Epidermal melanocyte (primary cell): Measurements from ENCODE around the gene PARK7.

Experiments used
- DNase-seq: peaks from one replicate; pipeline ENCODE4 v3.0.0; 2011; ENCODE audit warnings: low spot score; ENCODE audit not compliant: insufficient read length

PARK7 gene

DNA sequence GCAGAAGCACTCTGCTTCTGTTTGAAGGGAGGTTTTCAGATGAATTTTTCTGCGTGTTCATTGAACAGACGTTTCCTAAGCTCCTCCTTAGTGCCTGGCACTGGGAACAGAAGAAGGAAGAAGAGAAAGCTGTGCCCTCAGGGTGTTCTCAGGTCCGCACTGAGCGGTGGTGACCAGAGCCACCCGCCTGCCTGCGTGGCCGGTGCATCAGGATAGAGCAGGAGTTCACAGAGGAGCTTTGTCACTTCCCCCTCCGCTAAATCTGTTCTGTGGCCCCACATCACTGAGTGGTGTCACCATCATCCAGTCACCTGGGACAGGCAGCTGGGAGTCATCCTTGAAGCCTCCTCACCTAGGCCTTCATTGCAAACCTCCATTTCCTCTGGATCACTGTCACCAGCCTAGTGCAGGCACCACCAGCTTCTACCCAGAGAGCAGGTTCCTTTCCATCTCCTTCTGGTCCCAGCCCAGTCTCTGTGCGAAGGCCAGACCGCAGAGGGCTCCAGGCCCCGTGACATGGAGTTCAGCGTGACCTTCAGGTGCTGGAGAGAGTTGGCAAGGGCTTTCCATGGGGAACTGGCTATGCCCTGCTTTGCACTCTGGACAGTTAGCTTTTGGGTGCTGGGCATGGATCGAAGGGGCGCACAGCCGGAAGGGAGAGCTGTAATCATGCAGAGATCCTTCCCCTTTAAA, 21.7 kb downstream of the PARK7 start:
- DNase-seq, result no peak

- DNase-seq, result no peak
These were observed 23.3 kb downstream of the PARK7 start for GRCh38 chr1:7984811-7985210.

DNA sequence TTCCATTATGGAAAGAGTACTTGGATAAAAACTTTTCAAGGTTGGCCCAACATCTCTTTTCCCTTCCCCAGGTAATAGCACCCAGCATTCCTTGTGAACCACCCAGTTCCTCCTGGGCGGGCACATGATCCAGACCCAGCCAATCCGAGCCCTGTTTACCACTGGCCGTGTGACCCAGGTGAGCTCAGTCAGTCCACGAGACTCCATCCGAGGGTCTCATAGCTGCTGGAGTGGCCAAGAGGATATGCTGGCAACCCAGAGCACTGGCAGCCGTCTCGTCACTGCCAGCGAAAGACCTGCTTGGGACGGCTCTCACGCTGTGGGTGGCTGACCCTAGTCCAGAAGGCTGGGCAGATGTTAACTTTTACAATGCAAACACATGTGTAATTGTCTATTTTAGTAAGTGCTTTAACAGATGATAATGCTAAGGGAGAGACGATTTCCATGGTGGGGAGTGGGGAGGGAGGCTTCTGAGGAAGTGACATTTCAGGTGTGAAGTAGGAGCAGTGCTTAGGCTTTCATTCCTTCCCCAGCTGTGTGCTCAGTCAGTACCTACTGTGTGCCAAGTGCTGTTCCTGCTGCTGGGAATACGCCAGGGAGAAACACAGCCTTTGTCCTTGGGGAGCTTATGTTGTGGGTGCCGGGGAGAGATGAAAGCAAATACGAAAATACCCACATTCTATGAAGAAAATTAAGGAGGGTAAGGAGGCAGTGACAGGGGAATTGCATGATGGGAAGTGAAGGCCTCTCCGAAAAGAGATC, 24.5 kb downstream of the PARK7 start:
- DNase-seq, result no peak

DNA sequence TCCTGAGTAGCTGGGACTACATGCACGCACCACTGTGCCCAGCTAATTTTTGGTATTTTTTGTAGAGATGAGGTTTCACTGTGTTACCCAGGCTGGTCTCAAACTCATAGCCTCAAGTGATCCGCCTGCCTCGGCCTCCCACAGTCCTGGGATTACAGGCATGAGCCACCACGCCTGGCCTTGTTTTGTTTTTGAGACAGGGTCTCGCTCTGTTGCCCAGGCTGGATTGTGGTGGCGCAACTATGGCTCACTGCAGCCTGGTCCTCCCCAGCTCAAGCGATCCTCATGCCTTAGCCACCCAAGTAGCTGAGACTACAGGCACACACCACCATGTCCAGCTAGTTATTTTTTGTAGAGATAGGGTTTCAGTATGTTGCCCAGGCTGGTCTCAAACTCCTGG, 26.0 kb downstream of the PARK7 start:
- DNase-seq, result no peak

DNA sequence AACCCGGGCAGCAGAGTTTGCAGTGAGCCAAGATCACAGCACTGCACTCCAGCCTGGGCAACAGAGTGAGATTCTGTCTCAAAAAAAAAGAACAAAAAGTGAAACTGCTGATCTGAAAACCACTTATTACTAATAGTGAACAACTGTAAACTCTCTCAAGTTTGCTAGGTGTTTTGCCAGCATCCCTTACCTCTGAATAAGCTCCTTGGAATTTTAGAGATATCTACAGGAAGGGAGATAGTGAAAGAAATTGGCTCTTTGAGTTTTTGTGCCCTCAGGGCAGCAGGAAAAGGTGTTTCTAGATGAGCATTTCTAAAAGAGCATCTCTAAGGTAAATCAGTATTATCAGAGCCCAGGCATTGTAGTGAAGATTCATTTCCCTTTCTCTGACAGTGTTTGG, 27.1 kb downstream of the PARK7 start:
- DNase-seq, result no peak

DNA sequence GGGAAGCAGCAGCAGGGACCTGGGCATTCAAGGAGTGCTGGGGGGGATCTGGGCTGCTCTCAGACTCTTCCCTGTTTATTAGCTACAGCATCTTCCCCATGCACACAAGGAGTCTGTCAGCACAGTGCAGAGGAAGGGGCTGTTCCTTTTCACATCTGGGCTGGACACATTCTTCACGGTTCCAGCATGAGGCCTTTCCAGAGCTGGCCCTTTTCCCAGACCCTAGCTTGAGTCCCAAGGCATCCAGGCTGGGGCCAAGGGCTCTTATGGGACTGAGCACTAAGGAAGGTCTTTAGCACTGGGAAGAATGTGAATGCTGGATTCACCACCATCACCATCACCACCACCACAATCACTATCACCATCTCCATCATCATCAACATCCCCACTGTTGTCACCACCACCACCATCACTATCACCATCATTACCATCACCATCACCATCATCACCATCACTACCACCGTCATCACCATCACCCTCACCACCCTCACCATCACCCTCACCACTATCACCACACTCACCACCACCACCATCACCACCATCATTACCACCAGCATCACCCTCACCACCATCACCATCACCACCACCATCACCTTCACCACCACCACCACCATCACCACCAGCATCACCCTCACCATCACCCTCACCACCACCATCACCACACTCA, 28.4 kb downstream of the PARK7 start:
- no peak for DNase-seq

GRCh38 chr1:7991504-7992440, 30.3 kb downstream of the PARK7 start:
- no peak for DNase-seq

DNA sequence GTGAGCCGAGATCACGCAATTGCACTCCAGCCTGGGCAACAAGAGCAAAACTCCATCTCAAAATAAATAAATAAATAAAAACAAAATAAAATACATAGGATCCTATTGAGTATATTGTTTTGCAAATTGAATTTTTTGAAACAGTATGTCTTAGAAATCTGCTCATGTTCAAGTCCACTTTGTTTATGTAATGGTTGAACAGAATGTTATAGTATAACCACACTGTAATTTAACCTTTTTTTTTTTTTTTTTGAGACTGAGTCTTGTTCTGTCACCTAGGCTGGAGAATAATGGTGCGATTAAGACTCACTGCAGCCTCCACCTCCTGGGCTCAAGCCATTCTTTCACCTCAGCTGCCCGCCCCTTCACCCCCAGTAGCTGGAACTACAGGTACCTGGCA, 31.4 kb downstream of the PARK7 start:
- no peak for DNase-seq

GRCh38 chr1:7993593-7994479, 32.3 kb downstream of the PARK7 start:
- DNase-seq, result no peak

DNA sequence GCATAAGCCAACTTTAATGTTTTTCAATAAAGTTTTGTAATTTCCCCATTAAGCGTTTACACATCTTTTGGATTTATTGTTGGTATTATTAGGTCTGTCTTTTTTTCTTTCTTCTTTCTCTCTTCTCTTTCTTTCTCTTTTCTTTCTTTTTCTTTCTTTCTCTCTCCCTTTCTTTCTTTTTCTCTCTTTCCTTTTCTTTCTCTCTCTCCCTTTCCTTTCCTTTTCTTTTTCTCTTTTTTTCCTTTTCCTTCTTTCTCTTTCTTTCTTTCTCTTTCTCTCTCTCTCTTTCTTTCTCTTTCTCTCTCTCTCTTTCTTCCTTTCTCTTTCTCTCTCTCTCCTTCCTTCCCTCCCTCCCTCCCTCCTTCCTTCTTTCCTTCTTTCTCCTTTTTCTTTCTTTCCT, 33.3 kb downstream of the PARK7 start:
- DNase-seq, result no peak

DNA sequence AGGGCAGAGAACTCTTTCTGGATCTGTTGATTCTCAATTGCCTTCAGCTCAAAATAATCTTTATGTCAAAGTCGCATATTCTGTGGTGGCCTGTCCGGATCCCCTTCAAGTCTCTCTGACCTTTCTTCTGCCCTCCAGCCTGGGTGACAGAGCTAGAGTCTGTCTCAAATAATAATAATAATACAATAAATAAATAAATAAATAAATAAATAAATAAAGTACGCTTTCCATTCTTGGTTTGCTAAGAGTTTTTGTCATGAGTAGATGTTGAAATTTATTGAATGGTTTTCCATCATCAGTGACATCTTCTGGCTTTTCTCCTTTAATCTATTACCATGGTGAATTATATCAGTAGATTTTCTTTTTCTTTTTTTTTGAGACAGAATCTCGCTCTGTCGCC, 33.9 kb downstream of the PARK7 start:
- no peak for DNase-seq

GRCh38 chr1:8002329-8002910, 40.9 kb downstream of the PARK7 start:
- no peak for DNase-seq

DNA sequence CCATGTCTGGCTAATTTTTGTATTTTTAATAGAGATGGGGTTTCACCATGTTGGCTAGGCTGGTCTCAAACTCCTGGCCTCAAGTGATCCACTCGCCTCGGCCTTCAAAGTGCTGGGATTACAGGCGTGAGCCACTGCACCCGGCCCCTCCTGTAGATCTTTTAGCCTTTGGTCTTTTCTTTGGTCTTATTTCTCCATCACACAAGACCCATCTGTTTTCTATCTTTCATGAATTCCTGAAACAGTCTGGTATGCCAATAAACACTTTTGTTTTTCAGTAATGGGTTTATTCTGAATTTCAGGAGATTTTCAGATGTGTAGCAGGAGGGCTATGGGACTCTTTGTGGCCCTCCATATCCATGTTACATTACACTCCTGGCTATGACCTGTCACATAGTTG, 41.4 kb downstream of the PARK7 start:
- DNase-seq, result no peak

- DNase-seq, result no peak
These were observed 42.1 kb downstream of the PARK7 start for GRCh38 chr1:8003438-8004112.

- DNase-seq, result no peak
These were observed 42.7 kb downstream of the PARK7 start for GRCh38 chr1:8004113-8004802.

- DNase-seq, result no peak
These were observed 43.5 kb downstream of the PARK7 start for GRCh38 chr1:8004803-8005573.

DNA sequence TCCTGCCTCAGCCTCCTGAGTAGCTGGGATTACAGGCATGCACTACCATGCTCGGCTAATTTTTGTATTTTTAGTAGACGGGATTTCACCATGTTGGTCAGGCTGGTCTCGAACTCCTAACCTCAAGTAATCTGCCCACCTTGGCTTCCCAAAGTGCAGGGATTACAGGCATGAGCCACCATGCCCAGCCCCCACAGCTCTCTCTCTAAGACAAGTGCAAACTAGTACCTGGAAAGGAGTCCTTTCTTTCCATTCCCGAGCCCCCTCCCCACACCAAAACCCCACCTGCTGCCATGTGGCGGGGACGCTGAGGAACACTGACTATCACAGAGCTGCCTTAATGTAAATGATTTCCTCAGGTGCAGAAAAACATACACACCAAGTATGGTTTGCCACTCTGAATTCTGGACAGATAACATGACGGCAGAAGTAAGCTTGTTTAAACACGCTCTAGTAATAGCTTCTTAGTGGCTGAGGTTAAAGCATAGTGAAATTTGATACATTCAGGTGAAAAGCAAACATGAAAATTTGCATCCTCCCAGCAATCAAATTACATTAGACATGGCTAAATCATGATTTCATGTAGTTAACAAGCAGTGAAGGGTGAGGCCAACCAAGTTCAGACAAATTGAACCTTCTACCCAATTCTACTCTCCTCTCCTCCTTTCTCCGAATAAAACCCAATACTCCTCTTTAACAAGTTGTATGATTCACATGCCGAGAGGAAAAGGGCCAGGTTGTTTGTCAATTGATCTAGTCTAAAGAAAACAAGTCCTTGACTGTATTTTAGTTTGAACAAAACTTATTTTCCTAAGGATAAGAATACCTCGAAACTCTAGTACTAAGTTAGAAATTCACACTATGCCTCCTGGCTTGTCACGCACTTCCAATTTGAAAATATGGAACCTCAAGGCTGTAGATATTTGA, 44.8 kb downstream of the PARK7 start:
- no peak for DNase-seq
